ENCODE results near the gene AP3M1.

The AP3M1 gene

GRCh38 chr10:74088722-74089121 is 61.9 kb downstream of the AP3M1 start:
- in situ Hi-C loops (cut with HindIII; ENCODE audit: low pct_ligation_motif_present, low sequenced_read_pairs): no loop called here
- no peak for TF ChIP-seq CTCF (IDR thresholded peaks at IDR 0.05; ENCODE audit: low read depth, low read length, missing control alignments)
- peaks cover 73% of the 10 kb centered on the region for H3K36me3 ChIP-seq (replicated peaks)

GRCh38 chr10:74086317-74086716 is 64.3 kb downstream of the AP3M1 start:
- Histone ChIP-seq H3K27me3 (replicated peaks) (no peaks in the 10 kb centered on the region), H3K27ac (no peak overlapping the region), H3K4me3 (ENCODE audit: low read depth, low read length) (no peak overlapping the region), H3K36me3 (replicated peaks) (peaks cover 71% of the 10 kb centered on the region)
- DNase-seq: no peak
- no peak for TF ChIP-seq CTCF (IDR thresholded peaks at IDR 0.05; ENCODE audit: low read depth, low read length, missing control alignments)
- in situ Hi-C loops (cut with HindIII; ENCODE audit: low pct_ligation_motif_present, low sequenced_read_pairs): no loop called here

More at GRCh38 chr10:74088722-74089121, 61.9 kb downstream of the AP3M1 start:
- H3K27me3 ChIP-seq (replicated peaks): no peaks in the 10 kb centered on the region
- no peak overlapping the region for H3K27ac ChIP-seq
- DNase-seq: no peak
- H3K4me3 ChIP-seq (ENCODE audit: low read depth, low read length): no peak overlapping the region

GRCh38 chr10:74084955-74085354 is 65.7 kb downstream of the AP3M1 start:
- Histone ChIP-seq H3K27me3 (replicated peaks) (no peaks in the 10 kb centered on the region), H3K36me3 (replicated peaks) (peaks cover 57% of the 10 kb centered on the region), H3K27ac (no peak overlapping the region), H3K4me3 (ENCODE audit: low read depth, low read length) (no peak overlapping the region)
- TF ChIP-seq CTCF (IDR thresholded peaks at IDR 0.05; ENCODE audit: low read depth, low read length, missing control alignments): no peak
- no peak for DNase-seq
- in situ Hi-C loops (cut with HindIII; ENCODE audit: low pct_ligation_motif_present, low sequenced_read_pairs): no loop called here

- no peak for DNase-seq
- H3K36me3 ChIP-seq (replicated peaks): peaks cover 43% of the 10 kb centered on the region
- H3K4me3 ChIP-seq (ENCODE audit: low read depth, low read length): no peak overlapping the region
- in situ Hi-C loops (cut with HindIII; ENCODE audit: low pct_ligation_motif_present, low sequenced_read_pairs): no loop called here
- TF ChIP-seq CTCF (IDR thresholded peaks at IDR 0.05; ENCODE audit: low read depth, low read length, missing control alignments): no peak
- H3K27me3 ChIP-seq (replicated peaks): no peaks in the 10 kb centered on the region
- no peak overlapping the region for H3K27ac ChIP-seq
Measured at GRCh38 chr10:74083304-74083703, 67.3 kb downstream of the AP3M1 start.

GRCh38 chr10:74081941-74082718 is 68.5 kb downstream of the AP3M1 start:
- in situ Hi-C loops (cut with HindIII; ENCODE audit: low pct_ligation_motif_present, low sequenced_read_pairs): no loop called here
- Histone ChIP-seq H3K36me3 (replicated peaks) (peaks cover 40% of the 10 kb centered on the region), H3K27me3 (replicated peaks) (no peaks in the 10 kb centered on the region), H3K27ac (no peak overlapping the region), H3K4me3 (ENCODE audit: low read depth, low read length) (no peak overlapping the region)
- no peak for TF ChIP-seq CTCF (IDR thresholded peaks at IDR 0.05; ENCODE audit: low read depth, low read length, missing control alignments)
- no peak for DNase-seq

Measured in brain microvascular endothelial cell (primary cell).